Measurements from ENCODE around the gene KRT81. TPM values are rescaled to one million over a fixed set of nuclear protein-coding genes. Genes with fewer than 3 reads are reported as not detected.

The KRT81 gene
- polyA plus RNA-seq, 1 donor from 2014 or later, result not detected

- no peak overlapping the region for H2AFZ ChIP-seq (ENCODE audit: low read depth, low read length)
- no peaks in the 10 kb centered on the region for H3K27me3 ChIP-seq (ENCODE audit: insufficient read depth, low read depth, low read length)
- H3K9ac ChIP-seq (ENCODE audit: low read length), result no peak overlapping the region
- no peaks in the 10 kb centered on the region for H3K9me3 ChIP-seq (ENCODE audit: low read length)
- H3K36me3 ChIP-seq (ENCODE audit: insufficient read depth, low read length), result no peaks in the 10 kb centered on the region
- H3K27ac ChIP-seq (ENCODE audit: low read length), result no peak overlapping the region
- no peaks in the 10 kb centered on the region for H3F3A ChIP-seq (ENCODE audit: insufficient read depth, low read length, poor library complexity, severe bottlenecking)
- H3K4me2 ChIP-seq (ENCODE audit: low read length), result no peak overlapping the region
- H3K4me3 ChIP-seq (ENCODE audit: low read length), result no peak overlapping the region
- no peaks in the 10 kb centered on the region for H3K9me2 ChIP-seq (ENCODE audit: insufficient read depth, low read length)
- TF ChIP-seq REST (IDR thresholded peaks at IDR 0.05; ENCODE audit: borderline replicate concordance), result no peak
- no peak for TF ChIP-seq EZH2 (IDR thresholded peaks at IDR 0.05; ENCODE audit: borderline replicate concordance, insufficient read depth, low read length, poor library complexity, severe bottlenecking)
- no peak for TF ChIP-seq POLR2AphosphoS5 (IDR thresholded peaks at IDR 0.05)
- TF ChIP-seq CTCF (IDR thresholded peaks at IDR 0.05; ENCODE audit: poor library complexity, severe bottlenecking), result no peak
- TF ChIP-seq MXI1 (conservative IDR thresholded peaks at IDR 0.05; ENCODE audit: poor library complexity, severe bottlenecking), result no peak
- TF ChIP-seq RAD21 (conservative IDR thresholded peaks at IDR 0.05), result no peak
- TF ChIP-seq TAF1 (IDR thresholded peaks at IDR 0.05; ENCODE audit: low read depth), result no peak
- TF ChIP-seq EP300 (conservative IDR thresholded peaks at IDR 0.05; ENCODE audit: poor library complexity, severe bottlenecking), result no peak
- no peak for TF ChIP-seq SMC3 (conservative IDR thresholded peaks at IDR 0.05; ENCODE audit: poor library complexity)
- H4K20me1 ChIP-seq (ENCODE audit: insufficient read depth), result no peaks in the 10 kb centered on the region
- no peaks in the 10 kb centered on the region for H3K79me2 ChIP-seq (replicated peaks; ENCODE audit: insufficient read depth, low read length)
These were observed 32.8 kb upstream of the KRT81 start for GRCh38 chr12:52324153-52324444.

GRCh38 chr12:52323416-52324152, 32.2 kb upstream of the KRT81 start:
- Histone ChIP-seq H3K36me3 (ENCODE audit: insufficient read depth, low read length) (no peaks in the 10 kb centered on the region), H2AFZ (ENCODE audit: low read depth, low read length) (no peak overlapping the region)

More at GRCh38 chr12:52323416-52324152, 32.2 kb upstream of the KRT81 start:
- Histone ChIP-seq H3K4me3 (ENCODE audit: low read length) (no peak overlapping the region), H3F3A (ENCODE audit: insufficient read depth, low read length, poor library complexity, severe bottlenecking) (no peaks in the 10 kb centered on the region), H3K9me2 (ENCODE audit: insufficient read depth, low read length) (no peaks in the 10 kb centered on the region), H3K4me2 (ENCODE audit: low read length) (no peak overlapping the region), H4K20me1 (ENCODE audit: insufficient read depth) (no peaks in the 10 kb centered on the region), H3K9me3 (ENCODE audit: low read length) (no peaks in the 10 kb centered on the region), H3K9ac (ENCODE audit: low read length) (no peak overlapping the region), H3K27ac (ENCODE audit: low read length) (no peak overlapping the region), H3K27me3 (ENCODE audit: insufficient read depth, low read depth, low read length) (no peaks in the 10 kb centered on the region), H3K79me2 (replicated peaks; ENCODE audit: insufficient read depth, low read length) (no peaks in the 10 kb centered on the region)
- TF ChIP-seq TAF1 (IDR thresholded peaks at IDR 0.05; ENCODE audit: low read depth), result no peak
- TF ChIP-seq EZH2 (IDR thresholded peaks at IDR 0.05; ENCODE audit: borderline replicate concordance, insufficient read depth, low read length, poor library complexity, severe bottlenecking), result no peak
- no peak for TF ChIP-seq REST (IDR thresholded peaks at IDR 0.05; ENCODE audit: borderline replicate concordance)
- TF ChIP-seq RAD21 (conservative IDR thresholded peaks at IDR 0.05), result no peak
- no peak for TF ChIP-seq SMC3 (conservative IDR thresholded peaks at IDR 0.05; ENCODE audit: poor library complexity)
- no peak for TF ChIP-seq CTCF (IDR thresholded peaks at IDR 0.05; ENCODE audit: poor library complexity, severe bottlenecking)
- no peak for TF ChIP-seq MXI1 (conservative IDR thresholded peaks at IDR 0.05; ENCODE audit: poor library complexity, severe bottlenecking)
- no peak for TF ChIP-seq EP300 (conservative IDR thresholded peaks at IDR 0.05; ENCODE audit: poor library complexity, severe bottlenecking)
- TF ChIP-seq POLR2AphosphoS5 (IDR thresholded peaks at IDR 0.05), result no peak
